HG02759 (cell line): Measurements from ENCODE around the gene SCAND1.
"Not testable (repeated sequence)": the region's sequence is repeated elsewhere in the genome, so short reads cannot be mapped to it uniquely, and the experiment has no call there.

Experiments used
- ATAC-seq: cut with Tn5 transposase; IDR thresholded peaks from one replicate; pipeline ENCODE4 v1.9.1; 2021; ENCODE audit warnings: mild to moderate bottlenecking, moderate library complexity; ENCODE audit not compliant: unreplicated experiment

SCAND1 gene

DNA sequence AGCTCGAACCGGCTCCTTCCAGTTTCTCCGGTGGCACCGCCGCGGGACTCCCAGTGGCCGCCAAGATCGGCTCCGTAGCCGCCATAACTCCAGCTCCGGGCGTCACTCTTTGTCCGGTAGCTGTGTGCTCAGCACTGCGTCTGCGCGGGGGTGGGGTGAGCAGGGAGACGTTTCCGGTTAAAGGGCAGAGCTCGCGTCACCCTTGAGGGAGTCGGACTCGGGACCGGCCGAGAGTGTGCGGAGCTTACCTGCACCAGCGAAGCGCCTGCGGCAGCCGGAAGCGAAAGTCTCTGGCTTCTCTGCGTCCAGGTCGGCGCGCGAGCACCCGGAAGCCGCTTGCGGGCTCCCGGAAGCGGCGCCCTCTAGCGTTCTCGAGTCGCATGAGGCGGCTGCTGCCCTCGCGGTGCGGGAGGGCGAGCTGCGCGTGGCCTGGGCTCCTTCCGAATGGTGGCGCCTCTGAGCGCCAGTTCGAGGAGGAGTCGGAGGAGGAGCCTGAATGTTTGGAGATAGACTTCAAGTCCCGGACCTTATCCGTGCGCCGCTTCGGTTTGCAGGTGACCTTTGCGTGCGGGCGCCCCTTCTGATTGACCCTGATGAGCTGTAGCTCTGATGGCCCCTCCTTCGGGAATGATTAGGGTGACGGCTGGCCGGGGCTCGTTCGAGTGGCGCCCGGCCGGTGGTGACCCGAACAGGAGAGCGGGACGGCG, at the start of gene SCAND1:
Gene SCAND1 (minus strand): TSS at position 303 of the 707 bp plus-strand sequence. CDS start 218 bp downstream, at position 85.
- peak; percentile 93 for ATAC-seq

- ATAC-seq = no peak
These were observed 49.7 kb upstream of the SCAND1 start for GRCh38 chr20:36004045-36004444.

DNA sequence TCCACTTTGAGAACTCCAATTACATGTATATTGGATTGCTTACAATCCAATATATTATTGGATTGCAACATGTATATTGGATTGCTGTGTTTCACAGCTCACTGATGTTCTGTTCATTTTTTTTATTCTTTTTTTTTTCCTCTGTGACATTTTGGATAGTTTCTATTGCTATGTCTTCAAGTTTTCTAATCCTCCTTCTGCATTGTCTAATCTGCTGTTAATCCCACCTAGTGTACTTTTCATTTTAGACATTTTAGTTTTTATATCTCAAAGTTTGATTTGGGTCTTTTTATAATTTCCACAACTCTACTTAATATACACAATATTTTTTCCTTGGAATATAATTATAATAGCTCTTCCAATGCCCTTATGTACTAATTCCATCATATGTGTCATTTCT, 48.6 kb upstream of the SCAND1 start:
- ATAC-seq = no peak

DNA sequence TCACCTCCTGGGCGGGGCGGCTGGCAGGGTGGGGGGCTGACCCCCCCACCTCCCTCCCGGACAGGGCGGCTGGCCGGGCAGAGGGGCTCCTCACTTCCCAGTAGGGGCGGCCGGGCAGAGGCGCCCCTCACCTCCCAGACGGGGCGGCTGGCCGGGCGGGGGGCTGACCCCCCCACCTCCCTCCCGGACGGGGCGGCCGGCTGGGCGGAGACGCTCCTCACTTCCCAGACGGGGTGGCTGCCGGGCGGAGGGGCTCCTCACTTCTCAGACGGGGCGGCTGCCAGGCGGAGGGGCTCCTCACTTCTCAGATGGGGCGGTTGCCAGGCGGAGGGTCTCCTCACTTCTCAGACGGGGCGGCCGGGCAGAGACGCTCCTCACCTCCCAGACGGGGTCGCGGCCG, 47.0 kb upstream of the SCAND1 start:
- ATAC-seq = not testable (repeated sequence)

DNA sequence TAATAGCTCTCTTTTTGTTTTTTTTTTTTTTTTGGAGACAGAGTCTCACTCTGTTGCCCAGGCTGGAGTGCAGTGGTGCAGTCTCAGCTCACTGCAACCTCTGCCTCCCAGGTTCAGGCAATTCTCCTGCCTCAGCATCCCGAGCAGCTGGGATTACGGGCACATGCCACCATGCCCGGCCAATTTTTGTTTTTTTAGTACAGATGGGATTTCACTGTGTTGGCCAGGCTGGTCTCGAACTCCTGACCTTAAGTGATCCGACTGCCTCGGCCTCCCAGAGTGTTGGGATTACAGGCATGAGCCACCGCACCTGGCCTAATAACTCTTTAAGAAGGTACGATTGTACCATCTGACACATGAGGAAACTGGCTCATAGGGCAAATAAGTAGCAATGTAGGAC, 42.2 kb upstream of the SCAND1 start:
- not testable (repeated sequence) for ATAC-seq

- no peak for ATAC-seq
These were observed 40.7 kb upstream of the SCAND1 start for GRCh38 chr20:35994994-35995453.

DNA sequence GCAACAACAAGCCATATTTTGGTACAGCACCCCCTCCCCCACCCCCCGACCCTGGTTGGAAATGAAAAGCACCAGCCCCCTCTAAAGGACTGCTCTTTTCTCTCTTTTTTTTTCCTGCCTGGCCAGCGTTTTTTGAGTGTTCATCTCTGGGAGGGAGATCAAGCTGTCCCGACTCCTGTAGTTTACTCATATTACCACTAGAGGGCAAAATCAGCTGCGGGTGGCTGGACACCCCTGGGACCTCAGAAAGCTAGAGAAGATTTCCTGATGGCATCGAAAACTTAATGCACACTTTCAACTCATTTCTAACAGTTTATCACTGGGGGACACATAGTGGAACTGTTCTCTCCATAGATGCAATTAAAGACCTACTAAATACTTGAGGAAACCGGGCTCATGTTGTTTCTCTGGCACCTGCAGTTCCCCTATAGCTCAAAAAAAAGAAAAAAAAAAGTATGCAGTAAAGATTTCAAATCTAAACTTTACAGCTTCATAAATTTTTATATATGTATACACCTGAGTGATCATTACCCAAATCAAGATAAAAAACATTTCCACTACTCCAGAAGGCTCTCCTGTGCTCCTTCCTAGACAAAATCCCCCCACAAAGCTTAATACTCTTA, 38.5 kb upstream of the SCAND1 start:
- no peak for ATAC-seq

- ATAC-seq = no peak
These were observed 37.0 kb upstream of the SCAND1 start for GRCh38 chr20:35991142-35991771.

DNA sequence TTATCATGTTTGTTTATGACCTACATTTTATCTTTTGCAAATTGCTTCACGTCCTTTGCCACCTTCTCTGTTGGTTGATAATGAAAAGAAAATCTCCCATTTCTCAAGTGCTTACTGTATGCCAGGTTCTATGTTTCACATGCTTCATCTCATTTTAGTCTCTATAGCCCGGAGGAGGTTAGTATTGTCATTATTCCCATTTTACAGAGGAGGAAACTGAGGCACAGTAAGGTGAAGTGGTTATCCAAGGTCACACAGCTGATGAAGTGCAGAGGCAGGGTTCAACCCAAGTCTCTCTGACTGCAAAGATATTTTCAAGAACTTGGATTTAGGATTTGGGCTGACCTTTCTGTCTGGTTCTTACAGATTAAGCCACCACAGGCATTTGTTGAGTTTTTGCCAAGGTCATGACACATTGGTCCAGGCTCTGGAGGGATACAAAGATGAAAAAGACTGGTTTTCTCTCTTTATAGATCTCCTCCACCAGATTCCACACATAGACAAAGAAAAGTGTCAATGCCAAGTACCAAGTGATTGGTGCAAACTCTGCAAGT, 34.7 kb upstream of the SCAND1 start:
- ATAC-seq = no peak

GRCh38 chr20:35985806-35986205, 31.5 kb upstream of the SCAND1 start:
- ATAC-seq = no peak

GRCh38 chr20:35984382-35984781, 30.1 kb upstream of the SCAND1 start:
- no peak for ATAC-seq

- no peak for ATAC-seq
These were observed 27.7 kb upstream of the SCAND1 start for GRCh38 chr20:35981969-35982368.

- no peak for ATAC-seq
These were observed 25.2 kb upstream of the SCAND1 start for GRCh38 chr20:35979544-35979943.

- ATAC-seq = no peak
These were observed 23.8 kb upstream of the SCAND1 start for GRCh38 chr20:35978041-35978513.

GRCh38 chr20:35975576-35976373, 21.5 kb upstream of the SCAND1 start:
- ATAC-seq = no peak

DNA sequence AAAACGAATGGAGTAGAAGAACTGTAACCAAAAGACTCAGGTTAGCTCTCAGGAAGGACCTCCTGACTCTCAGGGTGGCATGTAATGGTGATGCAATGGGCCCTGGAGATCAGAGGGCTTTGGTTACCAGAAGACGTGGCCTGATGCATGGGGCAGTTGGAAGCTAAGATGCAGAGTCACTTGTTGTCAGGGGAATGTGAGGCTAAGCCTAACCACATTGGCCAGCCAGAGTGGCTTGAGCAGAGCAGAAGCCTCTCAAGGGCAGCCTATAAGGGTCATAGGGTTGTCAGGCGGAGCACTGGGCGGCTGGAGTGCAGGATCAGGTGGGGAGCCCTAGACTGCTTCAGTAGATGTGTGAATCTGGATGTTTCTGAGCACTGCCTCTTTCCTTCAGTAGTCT, 20.0 kb upstream of the SCAND1 start:
- no peak for ATAC-seq

DNA sequence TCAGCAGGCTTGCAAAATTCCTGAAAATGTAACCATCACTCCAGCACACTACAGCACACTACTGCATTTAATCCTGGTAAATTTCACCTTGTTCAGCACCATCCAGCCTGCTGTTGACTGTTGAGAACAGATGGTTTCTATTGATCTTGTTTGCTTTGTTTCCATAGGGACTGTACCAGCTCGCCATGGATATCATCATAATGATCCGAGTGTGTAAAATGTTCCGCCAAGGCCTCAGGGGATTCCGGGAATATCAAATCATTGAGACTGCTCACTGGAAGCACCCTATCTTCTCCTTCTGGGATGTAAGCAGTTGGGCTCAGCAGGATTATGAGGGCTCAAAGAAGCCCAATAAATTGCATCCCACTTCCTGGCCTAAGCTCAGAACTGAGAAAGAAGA, 18.2 kb upstream of the SCAND1 start:
- no peak for ATAC-seq

DNA sequence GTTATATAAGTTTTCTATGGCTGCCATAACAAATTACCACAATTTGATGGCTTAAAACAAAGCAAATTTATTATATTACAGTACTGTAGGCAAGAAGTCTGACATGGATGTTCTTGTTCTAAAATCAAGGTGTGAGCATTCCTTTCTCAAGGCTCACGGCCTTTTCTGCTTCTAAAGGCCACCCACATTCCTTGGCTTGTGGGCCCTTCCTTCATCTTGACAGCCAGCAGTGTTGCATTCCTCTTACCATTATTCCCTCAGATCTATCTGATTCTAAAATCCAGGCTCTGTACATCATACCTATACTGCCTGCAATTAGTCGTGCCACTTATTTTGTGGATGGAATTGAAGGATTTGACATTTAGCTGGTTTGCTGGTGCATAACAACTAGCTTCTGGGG, 17.7 kb upstream of the SCAND1 start:
- ATAC-seq = no peak

DNA sequence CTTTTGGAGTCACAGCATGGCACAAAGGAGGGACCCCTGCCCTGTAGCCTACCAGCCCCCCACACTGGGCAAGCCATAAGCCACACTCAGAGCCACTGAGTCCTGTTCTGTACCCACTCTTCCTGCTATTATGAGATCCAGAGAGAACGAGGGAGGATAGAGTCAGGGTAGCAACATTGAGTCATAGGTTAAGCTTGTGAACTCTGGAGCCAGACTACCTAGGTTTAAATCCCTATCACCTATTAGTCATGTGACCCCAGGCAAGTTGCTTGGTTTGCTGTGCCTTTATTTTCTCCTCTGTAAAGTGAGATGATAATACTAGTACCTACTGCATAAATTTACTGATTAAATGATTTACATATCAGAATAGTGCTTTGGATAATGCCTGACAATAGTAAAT, 14.6 kb upstream of the SCAND1 start:
- ATAC-seq = no peak

GRCh38 chr20:35967979-35968640, 13.8 kb upstream of the SCAND1 start, which contains the start of gene CNBD2:
Gene CNBD2 (plus strand): TSS chr20:35968590. CDS start chr20:35968763, 173 bp downstream.
- ATAC-seq = no peak
